ENCODE measurements around the gene SRSF9.

GRCh38 chr12:120475643-120476042, 6.1 kb upstream of the SRSF9 start:
- TF ChIP-seq CTCF (IDR thresholded peaks at IDR 0.05; ENCODE audit: poor library complexity) (no peak), EZH2phosphoT487 (IDR thresholded peaks at IDR 0.05; ENCODE audit: low read depth, severe bottlenecking, unreplicated experiment) (no peak), EZH2 (IDR thresholded peaks at IDR 0.05; ENCODE audit: borderline replicate concordance) (no peak)

Measured in hepatocyte (in vitro differentiated cells).